ENCODE data around the gene C1orf141. TPM values are rescaled to one million over a fixed set of nuclear protein-coding genes. Genes with fewer than 3 reads are reported as not detected.

C1orf141 gene
- total RNA-seq, 1 donor from 2014 or later = not detected

DNA sequence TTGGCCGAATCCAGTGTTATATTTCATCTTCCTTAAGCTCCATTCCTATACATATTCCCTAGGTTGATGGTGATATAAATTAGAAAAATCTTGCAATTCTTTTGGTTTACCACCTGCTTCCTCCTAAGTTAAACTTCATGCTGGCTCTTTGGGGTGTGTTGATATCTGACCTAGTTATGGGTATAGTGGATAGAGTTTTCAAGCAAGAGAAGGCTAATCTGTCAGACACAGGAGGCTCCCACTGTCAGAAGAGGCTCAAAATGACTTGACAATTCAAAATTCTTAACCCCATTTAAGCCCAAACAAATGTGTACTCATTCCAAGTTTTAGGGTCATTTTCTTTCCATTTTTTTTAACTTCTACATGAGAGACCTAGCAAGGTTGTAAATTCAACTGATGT is 72.4 kb downstream of the C1orf141 start:
- Histone ChIP-seq H3K36me3 (no peaks in the 10 kb centered on the region), H3K4me3 (no peak overlapping the region), H3K27ac (no peak overlapping the region), H3K9me3 (no peaks in the 10 kb centered on the region), H3K27me3 (no peaks in the 10 kb centered on the region), H3K4me1 (no peaks in the 10 kb centered on the region)
- DNase-seq (no peak), ATAC-seq (no peak)
- intact Hi-C loops (cut with DNase I) = no loop called here
- TF ChIP-seq, protein P1, sequence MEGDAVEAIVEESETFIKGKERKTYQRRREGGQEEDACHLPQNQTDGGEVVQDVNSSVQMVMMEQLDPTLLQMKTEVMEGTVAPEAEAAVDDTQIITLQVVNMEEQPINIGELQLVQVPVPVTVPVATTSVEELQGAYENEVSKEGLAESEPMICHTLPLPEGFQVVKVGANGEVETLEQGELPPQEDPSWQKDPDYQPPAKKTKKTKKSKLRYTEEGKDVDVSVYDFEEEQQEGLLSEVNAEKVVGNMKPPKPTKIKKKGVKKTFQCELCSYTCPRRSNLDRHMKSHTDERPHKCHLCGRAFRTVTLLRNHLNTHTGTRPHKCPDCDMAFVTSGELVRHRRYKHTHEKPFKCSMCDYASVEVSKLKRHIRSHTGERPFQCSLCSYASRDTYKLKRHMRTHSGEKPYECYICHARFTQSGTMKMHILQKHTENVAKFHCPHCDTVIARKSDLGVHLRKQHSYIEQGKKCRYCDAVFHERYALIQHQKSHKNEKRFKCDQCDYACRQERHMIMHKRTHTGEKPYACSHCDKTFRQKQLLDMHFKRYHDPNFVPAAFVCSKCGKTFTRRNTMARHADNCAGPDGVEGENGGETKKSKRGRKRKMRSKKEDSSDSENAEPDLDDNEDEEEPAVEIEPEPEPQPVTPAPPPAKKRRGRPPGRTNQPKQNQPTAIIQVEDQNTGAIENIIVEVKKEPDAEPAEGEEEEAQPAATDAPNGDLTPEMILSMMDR (IDR thresholded peaks at IDR 0.05) = no peak

DNA sequence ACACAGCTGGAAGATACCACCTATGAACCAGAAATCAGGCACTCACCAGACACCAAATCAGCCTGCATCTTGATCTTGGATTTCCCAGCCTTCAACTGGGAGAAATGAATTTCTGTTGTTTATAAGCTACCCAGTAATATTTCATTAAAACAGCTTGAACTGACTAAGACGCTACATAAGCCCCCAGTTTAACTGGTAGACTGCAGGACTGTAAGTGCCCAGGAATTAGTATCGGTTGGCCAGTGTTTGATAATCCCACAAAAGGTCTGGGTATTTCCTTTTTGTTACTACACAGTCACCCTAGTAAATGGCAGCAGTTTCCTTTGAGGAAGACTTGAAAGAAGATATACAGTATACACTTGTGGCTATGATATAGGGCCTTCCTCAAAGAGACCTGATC is 73.5 kb downstream of the C1orf141 start:
- H3K9me3 ChIP-seq = no peaks in the 10 kb centered on the region
- no peaks in the 10 kb centered on the region for H3K27me3 ChIP-seq
- intact Hi-C loops (cut with DNase I) = no loop called here
- DNase-seq (no peak), ATAC-seq (no peak)
- no peaks in the 10 kb centered on the region for H3K4me1 ChIP-seq
- TF ChIP-seq, protein P1 (IDR thresholded peaks at IDR 0.05) = no peak
- H3K4me3 ChIP-seq = no peak overlapping the region
- no peaks in the 10 kb centered on the region for H3K36me3 ChIP-seq
- no peak overlapping the region for H3K27ac ChIP-seq

DNA sequence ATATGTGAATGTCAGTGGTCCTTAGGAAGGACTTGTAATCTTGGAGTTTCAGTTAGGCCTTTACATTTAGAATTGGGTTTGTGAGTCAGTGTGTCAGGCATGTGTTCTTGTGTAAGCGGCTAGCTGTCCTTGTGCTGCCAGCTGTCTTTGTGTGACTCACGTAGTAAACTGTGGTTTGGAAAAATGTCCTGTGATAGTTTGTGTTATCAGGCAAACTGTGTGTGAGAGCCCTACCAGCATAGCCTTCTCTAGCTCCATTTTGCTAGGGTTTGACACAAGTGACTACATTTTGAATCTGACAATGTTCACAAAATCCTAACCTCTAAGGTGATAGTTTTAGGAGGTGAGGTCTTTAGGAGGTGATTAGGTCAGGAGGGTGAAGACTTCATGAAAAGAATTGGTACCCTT is 74.0 kb downstream of the C1orf141 start:
- Histone ChIP-seq H3K36me3 (no peaks in the 10 kb centered on the region), H3K27ac (no peak overlapping the region), H3K4me3 (no peak overlapping the region), H3K27me3 (no peaks in the 10 kb centered on the region), H3K4me1 (no peaks in the 10 kb centered on the region), H3K9me3 (no peaks in the 10 kb centered on the region)
- DNase-seq = no peak
- TF ChIP-seq, protein P1 (IDR thresholded peaks at IDR 0.05) = no peak
- ATAC-seq = no peak
- intact Hi-C loops (cut with DNase I) = no loop called here

DNA sequence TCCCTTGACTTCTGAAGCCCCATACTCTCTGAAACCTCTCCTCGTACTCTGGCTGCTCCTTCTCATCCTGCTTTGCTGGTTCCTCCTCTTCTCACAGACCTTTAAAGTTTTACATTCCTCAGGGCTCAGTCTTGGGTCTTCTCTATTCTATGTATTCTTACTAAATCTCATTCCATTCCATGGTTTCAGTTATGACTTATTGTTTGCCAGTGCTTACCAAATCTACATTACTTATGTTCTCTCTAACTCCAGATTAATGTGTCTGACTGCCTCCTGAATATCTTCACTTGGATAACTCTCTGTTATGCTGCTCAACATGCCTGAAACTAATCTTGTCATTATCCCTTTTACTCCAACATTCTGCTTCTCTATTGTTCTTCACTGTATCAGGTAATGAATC is 75.4 kb downstream of the C1orf141 start:
- Histone ChIP-seq H3K36me3 (no peaks in the 10 kb centered on the region), H3K4me1 (no peaks in the 10 kb centered on the region), H3K27ac (no peak overlapping the region), H3K9me3 (no peaks in the 10 kb centered on the region), H3K4me3 (no peak overlapping the region), H3K27me3 (no peaks in the 10 kb centered on the region)
- TF ChIP-seq, protein P1 (IDR thresholded peaks at IDR 0.05) = no peak
- intact Hi-C loops (cut with DNase I) = no loop called here
- no peak for ATAC-seq
- DNase-seq = no peak

DNA sequence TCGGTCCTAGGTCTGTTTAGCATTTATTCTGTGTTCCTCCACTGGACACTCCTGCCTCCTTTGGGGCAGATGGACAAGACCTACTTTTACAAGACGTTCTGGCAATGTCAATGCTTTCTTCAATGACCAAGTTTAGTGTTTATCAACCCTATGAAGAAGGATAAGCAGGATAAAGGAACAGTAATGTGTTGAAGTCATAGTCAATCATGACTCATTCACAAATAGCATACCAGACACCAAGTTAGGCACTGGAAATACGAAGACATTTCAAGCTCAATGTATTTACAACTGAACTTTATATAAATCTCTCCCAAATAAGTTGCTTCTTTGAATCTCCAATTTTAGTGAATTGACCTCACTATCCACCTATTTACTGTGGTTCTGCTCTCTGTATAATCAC is 76.0 kb downstream of the C1orf141 start:
- ATAC-seq (no peak), DNase-seq (no peak)
- Histone ChIP-seq H3K4me1 (no peaks in the 10 kb centered on the region), H3K4me3 (no peak overlapping the region), H3K9me3 (no peaks in the 10 kb centered on the region), H3K27me3 (no peaks in the 10 kb centered on the region), H3K27ac (no peak overlapping the region), H3K36me3 (no peaks in the 10 kb centered on the region)
- TF ChIP-seq, protein P1 (IDR thresholded peaks at IDR 0.05) = no peak
- intact Hi-C loops (cut with DNase I) = no loop called here

DNA sequence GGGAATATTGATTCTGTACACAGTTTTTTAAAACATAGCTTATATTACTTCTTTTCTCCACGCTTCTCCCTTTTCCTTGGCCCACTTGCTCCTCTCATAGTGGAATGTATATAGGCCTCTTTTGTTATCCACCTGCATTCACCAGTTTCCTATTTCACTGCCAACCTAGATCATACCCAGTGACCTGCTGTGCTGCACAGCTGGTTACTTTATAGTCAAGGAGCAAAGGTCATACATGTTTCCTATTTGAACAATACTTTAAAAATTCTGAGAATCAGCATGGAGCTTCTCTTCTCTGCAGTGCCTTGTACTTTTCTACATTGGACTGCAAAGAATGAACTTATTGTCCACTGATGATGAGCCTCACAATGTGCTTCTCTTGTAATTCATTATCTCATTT is 76.5 kb downstream of the C1orf141 start:
- Histone ChIP-seq H3K4me1 (no peaks in the 10 kb centered on the region), H3K36me3 (no peaks in the 10 kb centered on the region), H3K9me3 (no peaks in the 10 kb centered on the region), H3K27ac (no peak overlapping the region), H3K4me3 (no peak overlapping the region), H3K27me3 (no peaks in the 10 kb centered on the region)
- no peak for DNase-seq
- no peak for ATAC-seq
- intact Hi-C loops (cut with DNase I) = no loop called here
- TF ChIP-seq, protein P1 (IDR thresholded peaks at IDR 0.05) = no peak
